GM12801 (cell line): Measurements from ENCODE around the gene SMYD3.

ENCODE experiments used
- CTCF ChIP-seq: IDR thresholded peaks from one replicate; pipeline ENCODE4 v1.5.1; 2011; ENCODE audit warnings: control low read depth; ENCODE audit not compliant: insufficient read length; ENCODE audit errors: extremely low read depth

SMYD3 gene

GRCh38 chr1:245710961-245711903 lies 795.8 kb downstream of the SMYD3 start:
- no peak for TF ChIP-seq CTCF

GRCh38 chr1:245707941-245708340 lies 799.1 kb downstream of the SMYD3 start:
- no peak for TF ChIP-seq CTCF

- TF ChIP-seq CTCF = no peak
Observed at GRCh38 chr1:245704765-245705164, 802.3 kb downstream of the SMYD3 start.

- TF ChIP-seq CTCF = no peak
Observed at GRCh38 chr1:245704341-245704740, 802.7 kb downstream of the SMYD3 start.

GRCh38 chr1:245702346-245702745 lies 804.7 kb downstream of the SMYD3 start:
- TF ChIP-seq CTCF = no peak

GRCh38 chr1:245701631-245702030 lies 805.4 kb downstream of the SMYD3 start:
- TF ChIP-seq CTCF = no peak

GRCh38 chr1:245700631-245701030 lies 806.4 kb downstream of the SMYD3 start:
- no peak for TF ChIP-seq CTCF
